Keratinocyte (primary cell): Measurements from ENCODE around the gene CCDC127. TPM values are rescaled to one million over a fixed set of nuclear protein-coding genes. Genes with fewer than 3 reads are reported as not detected.
"Not testable (repeated sequence)": the region's sequence is repeated elsewhere in the genome, so short reads cannot be mapped to it uniquely, and the experiment has no call there.

ENCODE experiments used
- DNase-seq: peaks from one replicate; pipeline ENCODE4 v3.0.0-alpha.2; 2011; ENCODE audit warnings: low read depth, missing footprints, low spot score
- FAIRE-seq: peaks from 2 replicates; lab custom pipeline; 2011; peaks lifted over from hg19 to GRCh38; lab: Jason Lieb, UNC
- H2AFZ ChIP-seq: 2 replicates; pipeline ENCODE4 v1.6.0; 2012; ENCODE audit warnings: low read length, control low read depth, inconsistent platforms; ENCODE audit not compliant: control insufficient read depth
- H3K27ac ChIP-seq: 2 replicates; pipeline ENCODE4 v1.5.1; 2011; ENCODE audit warnings: low read length; ENCODE audit not compliant: control insufficient read depth, insufficient read depth
- H3K27me3 ChIP-seq: 3 replicates; pipeline ENCODE4 v1.6.0; 2011; ENCODE audit warnings: low read length; ENCODE audit not compliant: control insufficient read depth, insufficient read depth; ENCODE audit errors: extremely low read depth
- H3K36me3 ChIP-seq, 2 experiments: 2 replicates in 1 of 2; 3 replicates in 1 of 2; pipeline ENCODE4 v1.5.1; 2011; ENCODE audit warnings: low read length in 2 of 2, mild to moderate bottlenecking in 1 of 2; ENCODE audit not compliant: control insufficient read depth in 2 of 2, insufficient read depth in 2 of 2; ENCODE audit errors: extremely low read depth in 1 of 2
- H3K4me1 ChIP-seq: 3 replicates; pipeline ENCODE4 v1.5.1; 2011; ENCODE audit warnings: low read length; ENCODE audit not compliant: control insufficient read depth, insufficient read depth; ENCODE audit errors: extremely low read depth
- H3K4me2 ChIP-seq: 3 replicates; pipeline ENCODE4 v1.6.0; 2011; ENCODE audit warnings: low read depth, low read length; ENCODE audit not compliant: control insufficient read depth, insufficient read depth; ENCODE audit errors: extremely low read depth
- H3K4me3 ChIP-seq, 3 experiments: fragments of 200-600 bp in 1 of 3; sonication (generic) in 1 of 3; 2 replicates in 2 of 3; 3 replicates in 1 of 3; pipeline ENCODE4 v1.5.1; 2011 to 2016; ENCODE audit warnings: low read length in 3 of 3, mild to moderate bottlenecking in 3 of 3, control low read depth in 2 of 3, inconsistent platforms in 1 of 3, low read depth in 1 of 3, mixed read lengths in 1 of 3, mixed run types in 1 of 3, moderate library complexity in 1 of 3; ENCODE audit not compliant: control insufficient read depth in 2 of 3, insufficient read depth in 2 of 3; ENCODE audit errors: extremely low read depth in 1 of 3
- H3K79me2 ChIP-seq: 2 replicates; pipeline ENCODE4 v1.6.0; 2012; ENCODE audit warnings: low read length; ENCODE audit not compliant: control insufficient read depth, insufficient read depth
- H3K9ac ChIP-seq: 3 replicates; pipeline ENCODE4 v1.6.0; 2011; ENCODE audit warnings: low read length; ENCODE audit not compliant: control insufficient read depth, insufficient read depth; ENCODE audit errors: extremely low read depth
- H3K9me1 ChIP-seq: 3 replicates; pipeline ENCODE4 v1.6.0; 2011; ENCODE audit warnings: low read length; ENCODE audit not compliant: control insufficient read depth, insufficient read depth; ENCODE audit errors: extremely low read depth
- H3K9me3 ChIP-seq: 2 replicates; pipeline ENCODE4 v1.5.1; 2012; ENCODE audit warnings: low read depth, low read length; ENCODE audit not compliant: control insufficient read depth
- H4K20me1 ChIP-seq: 3 replicates; pipeline ENCODE4 v1.6.0; 2011; ENCODE audit warnings: low read length; ENCODE audit not compliant: control insufficient read depth, insufficient read depth; ENCODE audit errors: extremely low read depth
- CTCF ChIP-seq, 3 experiments: IDR thresholded peaks in 1 of 3; conservative IDR thresholded peaks in 1 of 3; optimal IDR thresholded peaks in 1 of 3; 2 replicates in 2 of 3; 3 replicates in 1 of 3; pipeline versions ENCODE3 to v1.5.1; 2011; ENCODE audit warnings: low read length in 3 of 3, mild to moderate bottlenecking in 3 of 3, moderate library complexity in 2 of 3, control low read depth in 1 of 3, inconsistent platforms in 1 of 3; ENCODE audit not compliant: insufficient read depth in 2 of 3; ENCODE audit errors: extremely low read depth in 1 of 3
- EZH2 ChIP-seq: IDR thresholded peaks from one replicate; pipeline ENCODE4 v1.6.1; 2012; ENCODE audit warnings: inconsistent platforms, mild to moderate bottlenecking, low read length, moderate library complexity
- dilution Hi-C: fragments of 300-500 bp; cut with MboI; formaldehyde crosslinking; loops from one replicate; pipeline ENCODE4 v1.7.0; 2020; ENCODE audit warnings: low sequenced_read_pairs; ENCODE audit not compliant: extremely low pct_ligation_motif_present
- polyA plus RNA-seq, 5 experiments: library from polyadenylated mRNA; depleted of rRNA in 3 of 5; stranded (reverse) in 3 of 5; stranded (forward) in 1 of 5; unstranded in 1 of 5; fragments of >200 nt; gene quantifications; 1 replicate in 1 of 5; 2 replicates in 3 of 5; 3 replicates in 1 of 5; pipeline versions ENCODE4 v1.2.1 to v1.2.3, GENCODE V29; 2011 to 2012; ENCODE audit warnings: missing spikeins in 2 of 5, low read depth in 1 of 5, low replicate concordance in 1 of 5

Gene CCDC127
- polyA plus RNA-seq, 1 donor (not counting 4 experiments of a cell fraction or from before 2014, with no cell fraction given), result 4.9 TPM

GRCh38 chr5:225334-225733 is 7.4 kb upstream of the CCDC127 start:
- TF ChIP-seq CTCF (optimal IDR thresholded peaks at IDR 0.05 in 1 of 3, IDR thresholded peaks at IDR 0.05 in 1 of 3, conservative IDR thresholded peaks at IDR 0.05 in 1 of 3; ENCODE audit: extremely low read depth in 1 of 3, insufficient read depth in 2 of 3, low read length in 3 of 3), result no peak
- no peak for TF ChIP-seq EZH2
- H3K9ac ChIP-seq, result no peak overlapping the region
- no peak overlapping the region for H3K4me2 ChIP-seq
- H3K4me3 ChIP-seq, result no peak overlapping the region
- no peaks in the 10 kb centered on the region for H3K9me3 ChIP-seq
- H3K79me2 ChIP-seq, result peaks cover 57% of the 10 kb centered on the region
- no peak overlapping the region for H2AFZ ChIP-seq
- dilution Hi-C loops, result no loop called here
- no peak overlapping the region for H3K27ac ChIP-seq
- H3K36me3 ChIP-seq, result peaks cover 30% of the 10 kb centered on the region in 2 experiments
- H4K20me1 ChIP-seq, result peaks cover 2% of the 10 kb centered on the region
- DNase-seq, result no peak
- no peak for FAIRE-seq
- no peaks in the 10 kb centered on the region for H3K4me1 ChIP-seq
- H3K27me3 ChIP-seq, result no peaks in the 10 kb centered on the region
- no peaks in the 10 kb centered on the region for H3K9me1 ChIP-seq

GRCh38 chr5:223791-224190 is 5.8 kb upstream of the CCDC127 start:
- TF ChIP-seq EZH2, result no peak
- no peak for TF ChIP-seq CTCF (optimal IDR thresholded peaks at IDR 0.05 in 1 of 3, IDR thresholded peaks at IDR 0.05 in 1 of 3, conservative IDR thresholded peaks at IDR 0.05 in 1 of 3; ENCODE audit: extremely low read depth in 1 of 3, insufficient read depth in 2 of 3, low read length in 3 of 3)
- H3K4me1 ChIP-seq, result peaks cover 6% of the 10 kb centered on the region
- H3K36me3 ChIP-seq, result peaks cover 22 to 24% of the 10 kb centered on the region in 2 experiments
- H3K4me2 ChIP-seq, result no peak overlapping the region
- H3K9me3 ChIP-seq, result no peaks in the 10 kb centered on the region
- H3K9ac ChIP-seq, result no peak overlapping the region
- no peak overlapping the region for H2AFZ ChIP-seq
- DNase-seq (no peak), FAIRE-seq (no peak)
- H3K27me3 ChIP-seq, result no peaks in the 10 kb centered on the region
- peaks cover 69% of the 10 kb centered on the region for H3K79me2 ChIP-seq
- dilution Hi-C loops, result no loop called here
- H3K27ac ChIP-seq, result no peak overlapping the region
- no peaks in the 10 kb centered on the region for H3K9me1 ChIP-seq
- H3K4me3 ChIP-seq, result no peak overlapping the region
- H4K20me1 ChIP-seq, result peaks cover 2% of the 10 kb centered on the region

GRCh38 chr5:222951-223715 is 5.2 kb upstream of the CCDC127 start:
- H4K20me1 ChIP-seq, H3K9me1 ChIP-seq, DNase-seq, H3K4me3 ChIP-seq, H3K9me3 ChIP-seq, H3K9ac ChIP-seq, dilution Hi-C loops, H3K27me3 ChIP-seq, H2AFZ ChIP-seq, H3K4me1 ChIP-seq, FAIRE-seq, H3K27ac ChIP-seq, H3K4me2 ChIP-seq: not testable (repeated sequence)
- peaks cover 18 to 21% of the 10 kb centered on the region in 2 experiments for H3K36me3 ChIP-seq
- peaks cover 73% of the 10 kb centered on the region for H3K79me2 ChIP-seq
